Measurements from ENCODE around the gene KAT2A. TPM values are rescaled to one million over a fixed set of nuclear protein-coding genes. Genes with fewer than 3 reads are reported as not detected.

KAT2A gene
- polyA plus RNA-seq, 1 donor: 49.1 TPM

- Histone ChIP-seq H3K27me3 (ENCODE audit: control insufficient read depth, insufficient read depth, low read length) (no peaks in the 10 kb centered on the region), H3K4me1 (ENCODE audit: control insufficient read depth, insufficient read depth, low read length) (peaks cover 55% of the 10 kb centered on the region), H3K4me3 (ENCODE audit: low read length) (peak overlapping the region; percentile 12), H3K36me3 (ENCODE audit: control insufficient read depth, insufficient read depth, low read length) (peaks cover 29% of the 10 kb centered on the region), H3K27ac (ENCODE audit: low read length) (peak overlapping the region; percentile 83), H3K9me3 (ENCODE audit: control insufficient read depth, low read depth, low read length) (no peaks in the 10 kb centered on the region)
- WGBS (ENCODE audit: insufficient coverage, low lambda C conversion rate): no CpG with 5 or more reads among the region's 15 CpGs
- peak; percentile 83 to 94 for DNase-seq
Measured at GRCh38 chr17:42135664-42136653, 14.8 kb upstream of the KAT2A start.

- WGBS (ENCODE audit: insufficient coverage, low lambda C conversion rate): no CpG with 5 or more reads among the region's 6 CpGs
- peak overlapping the region; percentile 83 for H3K27ac ChIP-seq (ENCODE audit: low read length)
- peaks cover 31% of the 10 kb centered on the region for H3K36me3 ChIP-seq (ENCODE audit: control insufficient read depth, insufficient read depth, low read length)
- no peaks in the 10 kb centered on the region for H3K27me3 ChIP-seq (ENCODE audit: control insufficient read depth, insufficient read depth, low read length)
- no peaks in the 10 kb centered on the region for H3K9me3 ChIP-seq (ENCODE audit: control insufficient read depth, low read depth, low read length)
- H3K4me3 ChIP-seq (ENCODE audit: low read length): no peak overlapping the region
- no peak for DNase-seq
- H3K4me1 ChIP-seq (ENCODE audit: control insufficient read depth, insufficient read depth, low read length): peaks cover 55% of the 10 kb centered on the region
Measured at GRCh38 chr17:42135151-42135550, 14.0 kb upstream of the KAT2A start.

GRCh38 chr17:42133461-42134041, 12.4 kb upstream of the KAT2A start:
- peaks cover 48% of the 10 kb centered on the region for H3K4me1 ChIP-seq (ENCODE audit: control insufficient read depth, insufficient read depth, low read length)
- peaks cover 41% of the 10 kb centered on the region for H3K36me3 ChIP-seq (ENCODE audit: control insufficient read depth, insufficient read depth, low read length)
- WGBS (ENCODE audit: insufficient coverage, low lambda C conversion rate): no CpG with 5 or more reads among the region's 4 CpGs
- no peaks in the 10 kb centered on the region for H3K9me3 ChIP-seq (ENCODE audit: control insufficient read depth, low read depth, low read length)
- H3K27me3 ChIP-seq (ENCODE audit: control insufficient read depth, insufficient read depth, low read length): no peaks in the 10 kb centered on the region
- H3K4me3 ChIP-seq (ENCODE audit: low read length): no peak overlapping the region
- DNase-seq: no peak
- H3K27ac ChIP-seq (ENCODE audit: low read length): peak overlapping the region; percentile 25

GRCh38 chr17:42132941-42133340, 11.8 kb upstream of the KAT2A start:
- Histone ChIP-seq H3K4me1 (ENCODE audit: control insufficient read depth, insufficient read depth, low read length) (peaks cover 44% of the 10 kb centered on the region), H3K4me3 (ENCODE audit: low read length) (no peak overlapping the region), H3K27me3 (ENCODE audit: control insufficient read depth, insufficient read depth, low read length) (no peaks in the 10 kb centered on the region), H3K9me3 (ENCODE audit: control insufficient read depth, low read depth, low read length) (no peaks in the 10 kb centered on the region), H3K27ac (ENCODE audit: low read length) (peak overlapping the region; percentile 25), H3K36me3 (ENCODE audit: control insufficient read depth, insufficient read depth, low read length) (peaks cover 43% of the 10 kb centered on the region)
- no CpG with 5 or more reads among the region's 3 CpGs for WGBS (ENCODE audit: insufficient coverage, low lambda C conversion rate)
- peak; percentile 42 to 61 for DNase-seq

- no peak overlapping the region for H3K27ac ChIP-seq (ENCODE audit: low read length)
- H3K4me3 ChIP-seq (ENCODE audit: low read length): no peak overlapping the region
- no peak for DNase-seq
- H3K36me3 ChIP-seq (ENCODE audit: control insufficient read depth, insufficient read depth, low read length): peaks cover 52% of the 10 kb centered on the region
- peaks cover 44% of the 10 kb centered on the region for H3K4me1 ChIP-seq (ENCODE audit: control insufficient read depth, insufficient read depth, low read length)
- H3K27me3 ChIP-seq (ENCODE audit: control insufficient read depth, insufficient read depth, low read length): no peaks in the 10 kb centered on the region
- 60% methylated on average over 1 of the region's 4 CpGs for WGBS (ENCODE audit: insufficient coverage, low lambda C conversion rate)
- H3K9me3 ChIP-seq (ENCODE audit: control insufficient read depth, low read depth, low read length): no peaks in the 10 kb centered on the region
Measured at GRCh38 chr17:42131981-42132432, 10.8 kb upstream of the KAT2A start.

GRCh38 chr17:42131232-42131631, 10.1 kb upstream of the KAT2A start:
- no peak overlapping the region for H3K27ac ChIP-seq (ENCODE audit: low read length)
- WGBS (ENCODE audit: insufficient coverage, low lambda C conversion rate): no CpG with 5 or more reads among the region's 4 CpGs
- H3K27me3 ChIP-seq (ENCODE audit: control insufficient read depth, insufficient read depth, low read length): no peaks in the 10 kb centered on the region
- H3K4me1 ChIP-seq (ENCODE audit: control insufficient read depth, insufficient read depth, low read length): peaks cover 36% of the 10 kb centered on the region
- H3K9me3 ChIP-seq (ENCODE audit: control insufficient read depth, low read depth, low read length): no peaks in the 10 kb centered on the region
- H3K4me3 ChIP-seq (ENCODE audit: low read length): no peak overlapping the region
- H3K36me3 ChIP-seq (ENCODE audit: control insufficient read depth, insufficient read depth, low read length): peaks cover 56% of the 10 kb centered on the region
- no peak for DNase-seq

GRCh38 chr17:42130310-42130936, 9.3 kb upstream of the KAT2A start:
- no CpG with 5 or more reads among the region's 16 CpGs for WGBS (ENCODE audit: insufficient coverage, low lambda C conversion rate)
- Histone ChIP-seq H3K4me1 (ENCODE audit: control insufficient read depth, insufficient read depth, low read length) (peaks cover 33% of the 10 kb centered on the region), H3K9me3 (ENCODE audit: control insufficient read depth, low read depth, low read length) (no peaks in the 10 kb centered on the region), H3K27ac (ENCODE audit: low read length) (no peak overlapping the region), H3K27me3 (ENCODE audit: control insufficient read depth, insufficient read depth, low read length) (no peaks in the 10 kb centered on the region), H3K36me3 (ENCODE audit: control insufficient read depth, insufficient read depth, low read length) (peaks cover 64% of the 10 kb centered on the region), H3K4me3 (ENCODE audit: low read length) (no peak overlapping the region)
- DNase-seq: no peak

- no CpG with 5 or more reads among the region's 8 CpGs for WGBS (ENCODE audit: insufficient coverage, low lambda C conversion rate)
- Histone ChIP-seq H3K4me1 (ENCODE audit: control insufficient read depth, insufficient read depth, low read length) (peaks cover 21% of the 10 kb centered on the region), H3K27ac (ENCODE audit: low read length) (no peak overlapping the region), H3K4me3 (ENCODE audit: low read length) (no peak overlapping the region), H3K9me3 (ENCODE audit: control insufficient read depth, low read depth, low read length) (no peaks in the 10 kb centered on the region), H3K27me3 (ENCODE audit: control insufficient read depth, insufficient read depth, low read length) (no peaks in the 10 kb centered on the region), H3K36me3 (ENCODE audit: control insufficient read depth, insufficient read depth, low read length) (peaks cover 66% of the 10 kb centered on the region)
- no peak for DNase-seq
Measured at GRCh38 chr17:42129109-42129837, 8.1 kb upstream of the KAT2A start.

GRCh38 chr17:42127414-42127813, 6.2 kb upstream of the KAT2A start:
- Histone ChIP-seq H3K4me1 (ENCODE audit: control insufficient read depth, insufficient read depth, low read length) (peaks cover 9% of the 10 kb centered on the region), H3K27ac (ENCODE audit: low read length) (no peak overlapping the region), H3K4me3 (ENCODE audit: low read length) (no peak overlapping the region), H3K9me3 (ENCODE audit: control insufficient read depth, low read depth, low read length) (no peaks in the 10 kb centered on the region), H3K27me3 (ENCODE audit: control insufficient read depth, insufficient read depth, low read length) (no peaks in the 10 kb centered on the region), H3K36me3 (ENCODE audit: control insufficient read depth, insufficient read depth, low read length) (peaks cover 63% of the 10 kb centered on the region)
- no peak for DNase-seq
- WGBS (ENCODE audit: insufficient coverage, low lambda C conversion rate): no CpG with 5 or more reads among the region's 6 CpGs

GRCh38 chr17:42126836-42127235, 5.7 kb upstream of the KAT2A start:
- Histone ChIP-seq H3K36me3 (ENCODE audit: control insufficient read depth, insufficient read depth, low read length) (peaks cover 63% of the 10 kb centered on the region), H3K27ac (ENCODE audit: low read length) (no peak overlapping the region), H3K4me3 (ENCODE audit: low read length) (no peak overlapping the region), H3K27me3 (ENCODE audit: control insufficient read depth, insufficient read depth, low read length) (no peaks in the 10 kb centered on the region), H3K9me3 (ENCODE audit: control insufficient read depth, low read depth, low read length) (no peaks in the 10 kb centered on the region), H3K4me1 (ENCODE audit: control insufficient read depth, insufficient read depth, low read length) (peaks cover 13% of the 10 kb centered on the region)
- WGBS (ENCODE audit: insufficient coverage, low lambda C conversion rate): no CpG with 5 or more reads among the region's 3 CpGs
- no peak for DNase-seq
